Uterus (tissue), 2 donors: ENCODE data around the gene RRAS2.

Experiments
- CTCF ChIP-seq, 4 experiments: fragments of 200-600 bp in 2 of 4; fragments of 450-650 bp in 2 of 4; sonication (generic) in 2 of 4; IDR thresholded peaks; one replicate each; pipeline ENCODE4 v1.5.1; 2016 to 2019; ENCODE audit warnings: antibody characterized with exemption in 4 of 4, mild to moderate bottlenecking in 2 of 4, moderate library complexity in 1 of 4
- POLR2A ChIP-seq, 2 donors: fragments of 450-650 bp; IDR thresholded peaks; one replicate each; pipeline ENCODE4 v1.6.1; 2016; ENCODE audit warnings: antibody characterized with exemption in 2 of 2, mild to moderate bottlenecking in 1 of 2, moderate library complexity in 1 of 2

- TF ChIP-seq POLR2A (IDR thresholded peaks at IDR 0.05) (no peak), CTCF (IDR thresholded peaks at IDR 0.05) (no peak)
Measured at GRCh38 chr11:14388352-14388751, 29.4 kb upstream of the RRAS2 start.
